OCI-LY7 (cell line): ENCODE results near the gene CEP104.

Experiments used
- CTCF ChIP-seq: fragments of 200-600 bp; sonication (generic); conservative IDR thresholded peaks from 2 replicates; pipeline ENCODE4 v1.5.1; 2014; ENCODE audit warnings: mild to moderate bottlenecking, antibody characterized with exemption, low read length, moderate library complexity, mixed read lengths
- EZH2phosphoT487 ChIP-seq: fragments of 200-600 bp; sonication (generic); IDR thresholded peaks from 2 replicates; pipeline ENCODE4 v1.6.1; 2018; ENCODE audit warnings: low read depth, borderline replicate concordance, mild to moderate bottlenecking, mixed run types, antibody characterized with exemption, low read length, moderate library complexity, mixed read lengths

GRCh38 chr1:3796215-3797061 lies 60.6 kb downstream of the CEP104 start, which contains the start of gene LRRC47:
- TF ChIP-seq CTCF: no peak
- no peak for TF ChIP-seq EZH2phosphoT487
